ACHN (cell line): Measurements from ENCODE around the gene ACOT4.
"Not testable (repeated sequence)": the region's sequence is repeated elsewhere in the genome, so short reads cannot be mapped to it uniquely, and the experiment has no call there.

Experiments used
- DNase-seq: peaks from one replicate; pipeline ENCODE4 v3.0.0-alpha.2; 2015
- in situ Hi-C: cut with HindIII; loops from 2 replicates; pipeline ENCODE4 v1.10.0; 2017; ENCODE audit warnings: low sequenced_read_pairs, low pct_ligation_motif_present, low pct_unique_long_range_greater_than_20kb

Gene ACOT4

DNA sequence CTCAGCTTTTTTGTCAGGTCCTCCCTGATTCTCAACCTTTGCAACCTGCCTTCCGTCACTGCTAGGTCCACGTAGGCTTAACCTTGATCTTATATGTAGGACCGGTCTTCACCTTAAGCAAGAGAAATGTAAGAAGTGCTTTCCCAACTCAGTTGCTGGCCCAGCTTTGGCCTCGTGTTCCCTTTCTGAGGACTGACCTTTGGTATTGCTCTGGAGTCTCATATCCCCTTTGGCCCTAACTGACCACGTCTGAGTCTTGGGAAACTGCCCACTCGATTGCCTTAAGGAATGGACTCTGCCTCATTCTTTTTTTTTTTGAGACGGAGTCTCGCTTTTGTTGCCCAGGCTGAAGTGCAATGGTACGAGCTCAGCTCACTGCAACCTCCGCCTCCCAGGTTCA lies 28.6 kb downstream of the ACOT4 start:
- DNase-seq: no peak
- in situ Hi-C loops: no loop called here

DNA sequence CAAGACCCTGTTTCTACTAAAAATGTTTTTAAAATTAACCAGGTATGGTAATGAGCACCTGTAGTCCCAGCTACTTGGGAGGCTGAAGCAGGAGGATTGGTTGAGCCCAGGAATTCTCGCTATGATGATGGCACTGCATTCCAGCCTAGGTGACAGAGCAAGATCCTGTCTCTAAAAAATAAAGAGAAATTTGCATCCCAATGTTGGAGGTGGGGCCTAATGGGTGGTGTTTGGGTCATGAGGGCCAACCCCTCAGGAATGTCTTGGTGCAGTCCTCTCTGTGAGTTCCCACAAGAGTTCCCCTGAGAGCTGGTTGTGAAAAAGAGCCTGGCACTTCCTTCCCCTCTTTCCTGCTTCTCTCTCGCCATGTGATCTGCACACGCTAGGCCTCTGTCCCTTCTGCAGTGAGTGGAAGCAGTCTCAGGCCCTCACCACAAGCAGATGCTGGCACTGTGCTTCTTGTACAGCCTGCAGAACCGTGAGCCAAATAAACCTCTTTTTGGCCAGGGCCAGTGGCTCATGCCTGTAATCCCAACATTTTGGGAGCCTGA lies 31.9 kb downstream of the ACOT4 start:
- in situ Hi-C loops: no loop called here
- DNase-seq: no peak

DNA sequence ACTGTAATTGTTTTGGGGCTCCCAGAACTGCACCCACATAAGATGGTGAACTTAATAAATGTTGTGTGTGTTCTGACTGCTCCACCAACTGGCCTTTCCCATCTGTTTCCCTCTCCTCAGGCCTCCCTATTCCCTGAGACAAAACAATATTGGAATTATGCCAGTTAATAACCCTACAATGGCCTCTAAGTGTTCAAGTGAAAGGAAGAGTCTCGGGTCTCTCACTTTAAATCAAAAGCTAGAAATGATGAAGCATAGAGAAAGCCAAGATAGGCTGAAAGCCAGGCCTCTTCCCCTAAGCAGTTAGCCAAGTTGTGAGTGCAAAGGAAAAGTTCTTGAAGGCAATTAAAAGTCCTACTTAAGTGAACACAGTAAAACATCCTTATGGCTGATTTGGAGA lies 34.0 kb downstream of the ACOT4 start:
- in situ Hi-C loops: no loop called here

DNA sequence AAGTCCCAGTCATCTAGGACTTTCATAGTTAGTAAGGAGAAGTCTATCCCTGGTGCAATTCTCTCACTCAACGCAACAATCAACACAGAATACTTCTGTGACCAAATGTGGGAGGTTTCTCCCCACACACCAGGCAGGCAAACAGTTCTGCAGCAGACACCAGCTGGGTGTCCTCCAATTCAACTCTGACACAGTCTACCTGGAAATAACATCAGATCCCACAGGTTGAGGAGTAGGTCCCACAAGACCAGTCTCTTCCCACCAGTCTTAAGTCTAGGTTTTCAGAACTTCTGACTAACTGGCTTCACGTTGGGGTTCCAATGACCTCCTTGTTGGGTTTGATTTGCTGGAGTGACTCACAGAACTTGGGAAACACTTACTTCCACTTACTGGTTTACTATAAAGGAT lies 35.5 kb downstream of the ACOT4 start:
- in situ Hi-C loops: no loop called here
- DNase-seq: no peak

More for the DNA sequence above, 34.0 kb downstream of the ACOT4 start:
- DNase-seq: no peak

DNA sequence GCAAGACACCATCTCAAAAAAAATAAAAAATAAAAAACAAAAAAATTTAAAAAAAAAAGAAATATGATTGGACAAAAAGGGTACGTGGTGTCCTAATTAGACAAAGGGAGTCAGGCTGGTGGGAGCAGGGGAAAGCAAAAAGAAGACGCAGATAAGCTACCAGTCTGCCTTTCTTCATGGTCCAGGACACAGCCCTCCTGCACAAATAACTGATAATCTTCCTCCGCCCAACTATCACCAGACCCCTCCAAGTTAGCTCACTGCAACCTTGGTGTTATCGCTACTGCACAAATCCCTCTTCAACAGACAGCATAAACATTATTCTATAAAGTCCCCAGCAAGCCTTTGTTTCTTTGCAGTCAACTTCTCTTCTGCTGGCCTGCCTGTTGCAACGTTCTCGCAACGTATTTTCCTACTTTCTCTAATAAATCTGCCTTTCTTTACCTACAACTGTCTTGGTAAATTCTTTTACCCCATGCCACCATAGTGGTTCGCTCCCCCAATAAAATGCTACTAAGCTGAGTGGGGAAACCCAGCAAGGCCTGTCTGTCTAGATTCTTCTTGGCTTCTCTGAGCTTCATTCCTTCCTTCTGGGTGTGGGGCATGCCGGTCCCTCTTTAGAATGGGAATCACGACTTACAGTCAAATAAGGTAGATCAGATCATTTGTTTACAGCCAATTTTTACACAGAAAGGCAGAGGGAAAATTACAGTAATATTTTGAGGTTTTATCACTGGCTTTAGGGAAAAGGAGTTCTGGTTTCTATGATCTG lies 38.5 kb downstream of the ACOT4 start:
- DNase-seq: no peak
- in situ Hi-C loops: no loop called here

DNA sequence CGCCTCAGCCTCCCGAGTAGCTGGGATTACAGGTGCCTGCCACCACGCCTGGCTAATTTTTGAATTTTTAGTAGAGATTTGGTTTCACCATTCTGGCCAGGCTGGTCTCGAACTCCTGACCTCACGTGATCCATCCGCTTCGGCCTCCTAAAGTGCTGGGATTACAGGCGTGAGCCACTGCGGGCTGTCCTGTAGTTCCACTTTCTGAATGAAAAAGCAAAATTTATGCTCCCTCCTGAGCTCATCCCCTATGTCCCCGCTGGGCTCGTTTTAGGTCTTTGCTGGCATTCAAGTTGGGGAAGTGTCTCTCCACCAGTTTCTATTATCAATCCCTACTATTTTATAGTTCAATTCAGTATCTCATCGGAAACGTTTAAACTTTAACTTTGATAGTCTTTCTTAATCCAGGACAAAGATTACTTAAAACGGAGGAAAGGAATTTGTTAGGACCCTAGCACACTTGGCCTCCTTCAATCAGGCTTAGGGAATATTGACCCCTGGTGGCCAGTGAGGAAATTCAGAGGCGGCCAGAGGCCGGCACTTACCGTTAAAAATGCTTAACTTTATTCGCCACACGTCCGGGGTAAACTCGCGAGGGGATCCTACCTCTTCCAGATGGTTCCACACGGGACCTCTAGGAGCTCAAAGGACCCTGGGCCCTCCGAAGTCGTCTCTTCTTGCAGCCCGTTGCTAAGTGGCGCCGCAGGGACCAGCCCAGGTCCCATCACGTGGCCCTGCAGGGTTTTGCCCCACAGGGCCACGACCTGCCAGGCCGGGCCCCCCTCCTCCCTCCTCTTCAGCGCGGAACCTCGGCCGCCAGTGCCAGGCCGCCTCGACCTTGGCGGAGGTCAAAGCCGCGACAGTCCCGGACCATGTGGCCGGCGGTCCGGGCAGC lies 41.7 kb downstream of the ACOT4 start:
- DNase-seq: peak; percentile 75
- in situ Hi-C loops: no loop called here

DNA sequence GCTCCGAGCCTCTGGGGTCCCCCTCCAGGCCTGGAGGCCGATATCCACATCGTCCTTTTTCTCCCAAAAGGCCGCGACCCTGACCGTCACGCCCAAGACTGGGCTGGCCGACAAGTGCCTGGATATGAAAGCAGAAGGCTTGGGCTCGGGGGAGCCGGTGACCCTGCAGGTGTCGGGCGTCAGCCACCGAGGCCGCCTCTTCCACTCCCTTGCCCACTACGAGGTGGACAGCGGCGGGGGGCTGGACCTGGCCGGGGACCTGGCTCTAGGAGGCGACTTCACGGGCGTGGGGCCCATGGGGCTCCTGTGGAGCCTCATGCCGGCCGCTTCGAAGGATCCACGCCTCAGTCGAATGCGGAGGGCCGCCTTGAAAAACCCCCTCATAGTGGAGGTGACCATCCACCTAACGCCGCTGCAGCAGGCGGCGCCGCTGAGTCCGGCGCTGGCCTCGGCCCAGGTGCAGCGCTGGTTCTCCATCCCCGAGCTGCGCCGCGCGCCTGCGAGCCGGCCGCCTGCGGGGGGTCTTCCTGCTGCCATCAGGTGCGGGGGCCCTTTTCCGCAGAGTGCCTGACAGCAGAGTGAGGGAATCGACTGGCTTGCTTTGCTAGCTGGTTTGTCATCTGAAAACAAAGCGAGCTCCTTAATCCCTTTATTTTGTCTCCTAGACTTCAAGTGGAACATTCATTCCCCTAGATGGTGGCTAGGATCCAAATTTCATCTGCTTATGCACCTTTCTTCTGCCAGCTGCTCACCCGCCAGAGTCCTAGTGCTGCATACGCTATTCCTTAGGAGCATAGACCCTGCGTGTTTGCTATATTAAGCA lies 42.5 kb downstream of the ACOT4 start:
- in situ Hi-C loops: no loop called here
- peak; percentile 42 for DNase-seq

DNA sequence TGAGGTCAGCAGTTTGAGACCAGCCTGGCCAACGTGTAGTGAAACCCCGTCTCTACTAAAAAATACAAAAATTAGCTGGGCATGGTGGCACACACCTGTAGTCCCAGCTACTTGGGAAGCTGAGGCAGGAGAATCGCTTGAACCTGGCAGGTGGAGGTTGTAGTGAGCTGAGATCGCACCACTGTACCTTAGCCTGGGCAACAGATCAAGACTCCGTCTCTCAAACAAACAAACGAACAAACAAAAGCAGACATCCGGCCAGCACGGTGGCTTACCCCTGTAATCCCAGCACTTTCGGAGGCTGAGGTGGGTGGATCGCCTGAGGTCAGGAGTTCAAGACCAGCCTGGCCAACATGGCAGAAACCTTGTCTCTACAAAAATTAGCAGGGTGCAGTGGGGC lies 44.7 kb downstream of the ACOT4 start:
- DNase-seq, in situ Hi-C loops: not testable (repeated sequence)

DNA sequence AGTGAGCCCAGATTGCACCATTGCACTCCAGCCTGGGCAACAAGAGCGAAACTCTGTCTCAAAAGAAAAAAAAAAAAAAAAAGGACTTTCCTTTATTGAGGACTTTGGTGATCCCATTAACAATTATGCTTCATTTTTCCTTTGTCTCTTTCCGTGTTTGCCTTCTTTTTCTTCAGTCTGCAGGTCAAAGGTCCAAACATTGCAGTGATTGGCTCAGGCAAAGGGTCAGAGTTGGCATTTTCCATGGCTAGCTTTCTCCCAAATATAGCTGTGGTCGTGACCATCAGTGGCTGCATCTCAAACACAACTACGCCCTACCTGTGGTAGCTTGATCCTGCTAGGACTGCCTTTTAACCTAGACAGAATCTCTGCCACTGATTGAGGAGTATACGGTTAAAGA lies 46.2 kb downstream of the ACOT4 start:
- DNase-seq: no peak
- in situ Hi-C loops: no loop called here

DNA sequence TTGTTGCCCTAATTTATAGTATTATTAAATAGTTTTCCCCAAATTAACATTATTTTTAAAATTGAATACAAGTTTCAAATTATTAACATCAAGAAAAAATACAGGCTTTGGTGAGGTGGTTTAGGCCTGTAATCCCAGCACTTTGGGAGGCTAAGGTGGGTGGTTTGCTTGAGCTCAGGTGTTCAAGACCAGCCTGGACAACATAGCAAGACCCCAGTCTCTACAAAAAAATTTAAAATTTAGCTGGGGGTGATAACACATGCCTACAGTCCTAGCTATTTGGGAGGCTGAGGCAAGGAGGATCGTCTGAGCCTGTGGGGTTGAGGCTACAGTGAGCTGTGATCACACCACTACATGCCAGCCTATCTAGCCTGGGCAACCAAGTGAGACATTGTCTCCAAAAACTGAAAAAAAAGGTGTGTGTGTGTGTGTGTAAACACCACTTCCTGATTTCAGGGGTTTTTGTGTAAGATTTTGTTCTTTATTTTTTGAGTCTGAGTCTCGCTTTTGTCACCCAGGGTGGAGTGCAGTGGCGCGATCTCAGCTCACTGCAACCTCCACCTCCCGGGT lies 49.2 kb downstream of the ACOT4 start:
- in situ Hi-C loops: no loop called here
- DNase-seq: no peak

DNA sequence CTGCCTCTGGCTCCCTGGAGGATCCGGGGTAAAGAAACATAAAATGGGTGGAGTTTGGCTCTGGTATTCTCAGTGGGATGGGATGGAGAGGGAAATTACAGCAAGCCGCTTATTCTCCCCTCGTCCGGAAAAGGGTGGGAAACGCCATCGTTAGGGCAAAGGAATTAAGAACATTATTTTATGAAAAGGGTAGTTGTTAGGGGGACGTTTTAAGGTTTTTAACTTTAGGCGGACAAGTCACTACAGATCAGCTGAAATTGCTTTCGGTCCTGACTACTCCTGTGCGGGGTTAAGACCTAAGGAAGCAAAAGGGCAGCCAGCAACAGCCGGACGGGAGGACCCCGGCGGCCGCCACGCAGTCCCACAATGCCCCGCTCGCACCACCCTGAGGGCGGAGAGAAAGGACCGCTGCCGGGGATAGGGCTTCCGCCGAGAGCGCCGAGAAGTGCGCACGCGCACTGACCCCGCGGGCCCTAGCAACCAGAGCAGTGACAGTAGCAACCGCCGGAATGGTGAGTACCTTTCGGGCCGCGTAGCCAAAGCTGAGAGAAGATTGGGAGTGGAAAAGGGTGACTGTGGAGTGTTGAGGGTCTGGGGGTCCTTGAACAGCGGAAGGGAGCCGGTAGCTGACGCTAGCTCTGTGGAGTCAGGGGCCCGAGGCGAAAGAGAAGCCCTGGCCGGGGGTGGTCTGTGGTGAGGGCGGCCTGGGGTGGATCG lies 53.0 kb downstream of the ACOT4 start, which contains the start of gene DNAL1:
Gene DNAL1 (plus strand): TSS at position 456 of the 717 bp plus-strand sequence. CDS start 54 bp downstream, at position 510.
- in situ Hi-C loops: no loop called here
- peak; percentile 88 for DNase-seq

DNA sequence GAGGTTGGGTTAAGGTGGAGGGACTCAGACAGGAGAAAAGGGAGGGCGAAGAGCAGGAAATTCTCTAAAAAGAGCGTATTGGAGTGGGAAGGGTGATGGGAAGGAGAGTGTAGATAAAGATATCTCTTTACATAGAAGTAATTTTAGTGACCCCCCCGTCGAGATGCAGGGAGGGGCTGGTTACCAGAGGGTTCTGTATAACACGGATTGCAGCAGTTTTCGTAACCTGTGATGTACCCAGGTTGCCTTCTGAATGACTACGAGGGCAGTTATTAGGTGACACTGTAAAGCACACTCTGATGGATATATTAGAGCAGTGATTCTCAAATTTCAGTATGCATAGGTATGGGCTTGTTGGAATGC lies 53.6 kb downstream of the ACOT4 start:
- no peak for DNase-seq
- in situ Hi-C loops: no loop called here
